COLO829 (cell line): ENCODE results near the gene MBL2.

ENCODE experiments used
- DNase-seq: peaks from one replicate; pipeline ENCODE4 v3.0.0; 2012; ENCODE audit warnings: low spot score

The MBL2 gene

DNA sequence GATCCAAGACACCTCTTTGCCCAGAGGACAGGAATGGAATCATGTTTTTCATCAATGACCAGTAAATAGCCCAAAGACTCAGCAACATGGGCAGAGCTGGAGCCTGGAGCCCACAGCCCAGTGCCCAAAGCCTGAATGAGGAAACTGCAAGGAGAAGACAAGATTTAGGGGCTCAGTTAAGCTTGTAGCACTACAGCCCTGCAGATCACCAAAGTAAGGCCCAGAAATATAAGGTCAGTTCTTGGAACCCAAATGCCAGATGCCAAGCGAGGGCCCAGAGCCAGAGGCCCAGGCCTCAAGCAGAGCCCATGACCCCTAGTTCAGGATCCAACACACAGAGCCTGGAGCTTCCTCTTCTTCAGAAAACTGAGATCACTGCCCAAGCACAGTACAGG lies 32.4 kb downstream of the MBL2 start:
- no peak for DNase-seq

DNA sequence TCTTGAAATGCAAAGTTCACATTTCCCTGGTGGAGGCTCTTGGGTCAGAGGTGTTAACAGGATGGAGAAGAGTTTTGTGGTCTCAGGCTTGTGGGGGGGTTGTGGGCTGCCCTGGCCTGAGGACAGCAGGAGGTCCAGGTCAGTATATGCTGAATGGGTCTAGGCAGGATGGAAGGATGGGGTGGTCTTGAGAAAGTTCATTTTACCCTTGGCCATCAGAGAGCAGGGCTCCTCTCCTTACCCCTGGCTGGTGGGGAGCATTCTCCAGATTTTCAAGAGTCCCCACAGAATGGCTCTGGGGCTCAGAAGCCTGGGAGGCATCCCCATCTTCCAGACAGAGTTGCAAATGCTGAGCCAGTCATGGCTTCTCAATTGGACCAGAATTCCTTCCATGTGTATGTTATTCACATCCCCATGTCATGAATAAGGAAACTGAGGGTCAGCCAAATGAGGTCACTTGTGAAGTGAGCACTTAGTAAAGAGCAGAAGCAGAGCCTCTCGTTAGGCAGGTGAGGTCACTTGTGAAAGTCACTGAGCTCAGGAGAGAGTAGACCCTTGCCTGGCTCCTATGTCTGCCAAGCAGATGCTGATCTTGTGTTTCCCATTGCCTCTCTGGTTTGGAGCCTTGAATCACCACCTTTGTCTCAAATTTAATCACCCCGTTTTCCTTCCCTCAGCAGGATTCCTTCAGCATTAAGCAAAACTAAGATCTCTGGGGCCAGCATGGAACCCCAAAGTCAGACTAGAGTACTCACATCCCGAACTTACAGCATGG lies 33.0 kb downstream of the MBL2 start:
- no peak for DNase-seq

DNA sequence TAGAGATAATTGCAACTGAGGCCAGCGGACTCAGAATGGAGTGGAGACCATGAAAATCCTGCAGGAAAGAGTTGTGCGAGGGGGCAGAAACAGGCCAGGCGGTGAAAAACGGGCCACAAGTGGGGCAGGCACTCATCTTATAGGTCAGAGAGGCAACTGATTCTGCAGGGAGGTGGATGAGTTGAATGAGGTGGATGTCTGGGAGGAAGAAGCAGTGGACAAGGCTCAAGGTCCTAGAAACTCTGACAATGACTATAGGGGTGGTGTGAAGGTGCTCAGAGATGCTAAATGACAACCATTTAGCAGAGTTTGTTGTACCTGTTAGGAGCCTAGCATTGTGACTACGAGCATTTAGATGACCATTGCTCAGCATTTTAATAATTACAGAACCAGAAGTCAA lies 33.6 kb downstream of the MBL2 start:
- no peak for DNase-seq

DNA sequence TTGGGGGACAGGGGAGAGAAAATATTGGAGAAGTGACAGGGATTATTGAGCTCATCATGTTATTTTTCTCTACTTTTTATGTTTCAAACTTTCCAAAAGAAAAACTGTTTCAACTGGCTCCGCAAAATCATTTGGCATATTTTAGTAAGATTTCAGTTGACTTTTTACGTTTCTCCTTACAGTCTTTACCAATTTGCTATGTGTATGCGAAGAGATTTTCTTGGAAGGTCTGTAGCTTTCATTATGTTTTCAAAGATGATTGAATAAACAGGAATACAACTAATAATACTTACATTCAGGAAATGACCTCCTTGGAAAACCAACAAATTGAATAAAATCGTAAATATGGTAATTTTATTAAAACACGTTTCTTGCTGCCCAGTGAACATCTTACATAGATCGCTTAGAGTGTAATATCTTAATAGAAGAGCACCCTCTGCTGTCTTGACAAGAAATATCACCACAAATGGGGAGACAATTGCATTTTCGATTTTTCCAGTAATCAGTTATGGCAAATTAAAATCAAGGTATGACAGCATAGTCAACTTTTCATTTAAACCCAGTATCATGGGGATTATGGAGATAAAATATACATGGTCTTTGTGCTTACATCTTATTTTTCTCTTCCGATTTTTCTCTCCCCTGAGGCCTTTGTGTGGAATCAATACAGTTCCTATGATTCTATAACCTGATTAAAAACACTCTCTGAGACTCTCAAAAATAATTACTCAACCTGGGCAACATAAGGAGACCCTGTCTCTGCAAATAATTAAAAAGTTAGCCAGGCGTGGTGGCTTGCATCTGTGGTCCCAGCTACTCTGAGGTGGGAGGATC lies 43.1 kb downstream of the MBL2 start:
- peak; percentile 33 for DNase-seq

DNA sequence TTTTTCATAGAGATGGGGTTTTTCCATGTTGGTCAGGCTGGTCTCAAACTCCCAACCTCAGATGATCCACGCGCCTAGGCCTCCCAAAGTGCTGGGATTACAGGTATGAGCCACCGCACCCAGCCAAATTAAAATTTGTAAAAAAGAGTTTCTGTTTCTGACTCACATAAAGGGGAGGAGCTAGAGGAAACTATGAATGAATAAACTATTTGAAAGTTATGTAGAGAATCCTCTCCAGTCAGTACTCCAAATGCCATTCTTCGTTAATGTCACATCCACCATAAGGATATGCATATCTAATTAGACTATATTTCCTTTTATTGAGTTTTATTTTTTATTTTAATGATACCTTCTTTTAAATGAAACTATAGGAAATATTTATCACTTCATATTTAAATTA lies 52.6 kb downstream of the MBL2 start:
- no peak for DNase-seq
